Stimulated activated CD4-positive, alpha-beta T cell treated with anti-CD3 and anti-CD28 coated beads, Interleukin-4, amount 100 ng/mL, for 48 hours (primary cell): ENCODE data around the gene TRIM14.

Experiments
- DNase-seq, 2 donors: peaks; one replicate each; pipeline ENCODE4 v3.0.0-alpha.2; 2020; ENCODE audit warnings: low read depth in 2 of 2

The TRIM14 gene, protein sequence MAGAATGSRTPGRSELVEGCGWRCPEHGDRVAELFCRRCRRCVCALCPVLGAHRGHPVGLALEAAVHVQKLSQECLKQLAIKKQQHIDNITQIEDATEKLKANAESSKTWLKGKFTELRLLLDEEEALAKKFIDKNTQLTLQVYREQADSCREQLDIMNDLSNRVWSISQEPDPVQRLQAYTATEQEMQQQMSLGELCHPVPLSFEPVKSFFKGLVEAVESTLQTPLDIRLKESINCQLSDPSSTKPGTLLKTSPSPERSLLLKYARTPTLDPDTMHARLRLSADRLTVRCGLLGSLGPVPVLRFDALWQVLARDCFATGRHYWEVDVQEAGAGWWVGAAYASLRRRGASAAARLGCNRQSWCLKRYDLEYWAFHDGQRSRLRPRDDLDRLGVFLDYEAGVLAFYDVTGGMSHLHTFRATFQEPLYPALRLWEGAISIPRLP

DNA sequence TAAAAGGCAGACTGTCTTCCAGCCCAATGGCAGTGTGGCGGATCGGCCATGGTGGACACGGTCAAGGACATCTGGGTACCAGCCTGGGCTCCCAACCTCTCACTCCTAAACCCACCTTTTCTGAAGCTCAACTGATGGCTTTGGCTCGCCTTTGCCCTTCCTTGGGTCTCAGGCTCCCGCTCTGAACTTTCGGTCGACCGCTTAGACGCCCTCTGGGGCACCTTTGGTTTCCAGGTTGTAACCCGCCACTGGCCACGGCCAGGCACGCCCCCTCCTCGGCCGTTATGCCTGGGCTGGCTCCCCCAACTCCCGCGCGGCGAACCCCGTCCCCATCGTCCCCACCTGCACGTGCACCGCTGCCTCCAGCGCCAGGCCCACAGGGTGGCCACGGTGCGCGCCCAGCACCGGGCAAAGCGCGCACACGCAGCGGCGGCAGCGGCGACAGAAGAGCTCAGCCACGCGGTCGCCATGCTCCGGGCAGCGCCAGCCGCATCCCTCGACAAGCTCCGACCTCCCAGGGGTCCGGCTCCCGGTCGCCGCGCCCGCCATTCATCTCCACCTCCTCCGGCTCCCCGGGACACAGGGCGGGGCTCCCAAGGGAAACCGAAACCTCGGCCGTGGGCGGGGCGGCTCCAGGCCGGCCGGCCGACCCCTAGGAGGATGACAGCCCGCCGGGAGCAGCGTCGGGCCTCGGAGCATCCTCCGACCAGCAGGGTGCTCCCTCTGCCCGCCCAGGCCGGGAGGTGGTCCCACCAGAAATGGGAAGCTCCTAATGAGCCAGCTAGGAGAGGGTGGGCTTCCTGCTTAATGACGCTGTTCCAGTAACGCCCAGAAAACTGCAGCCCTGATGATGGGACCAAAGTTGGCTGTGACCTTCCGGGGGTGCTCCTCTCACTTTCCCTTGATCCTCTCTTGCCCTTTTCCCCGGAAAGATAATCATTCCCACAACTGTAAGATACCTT, at the start of gene TRIM14:
Gene TRIM14 (minus strand): TSS at position 583 of the 962 bp plus-strand sequence. CDS start 34 bp downstream, at position 549.
- DNase-seq, result peak; percentile 44 to 60

GRCh38 chr9:98168153-98168780, 49.2 kb upstream of the TRIM14 start:
- DNase-seq, result no peak

GRCh38 chr9:98164912-98165311, 45.9 kb upstream of the TRIM14 start:
- DNase-seq, result no peak

GRCh38 chr9:98162613-98163012, 43.6 kb upstream of the TRIM14 start:
- no peak for DNase-seq

- no peak for DNase-seq
Observed at GRCh38 chr9:98161851-98162250, 42.8 kb upstream of the TRIM14 start.

DNA sequence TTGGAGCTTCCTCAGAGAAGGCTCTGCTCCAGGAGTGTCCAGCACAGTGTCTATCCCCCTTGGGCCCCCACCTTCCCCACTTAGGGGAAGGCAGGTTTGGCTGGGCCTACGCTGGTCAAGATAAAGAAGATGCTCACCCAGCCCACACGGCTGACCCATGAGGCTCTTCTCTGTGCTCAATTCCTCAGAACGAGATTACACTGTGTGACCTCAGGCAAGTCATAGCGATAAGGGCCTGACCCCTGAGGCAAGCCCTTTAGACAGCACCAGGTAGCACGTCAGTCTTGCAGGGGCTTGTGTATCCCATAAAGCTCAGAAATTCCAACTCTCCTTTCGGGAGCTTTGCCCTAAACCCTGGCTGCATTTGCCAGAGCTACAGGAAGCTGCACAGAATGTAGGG, 40.8 kb upstream of the TRIM14 start:
- no peak for DNase-seq

DNA sequence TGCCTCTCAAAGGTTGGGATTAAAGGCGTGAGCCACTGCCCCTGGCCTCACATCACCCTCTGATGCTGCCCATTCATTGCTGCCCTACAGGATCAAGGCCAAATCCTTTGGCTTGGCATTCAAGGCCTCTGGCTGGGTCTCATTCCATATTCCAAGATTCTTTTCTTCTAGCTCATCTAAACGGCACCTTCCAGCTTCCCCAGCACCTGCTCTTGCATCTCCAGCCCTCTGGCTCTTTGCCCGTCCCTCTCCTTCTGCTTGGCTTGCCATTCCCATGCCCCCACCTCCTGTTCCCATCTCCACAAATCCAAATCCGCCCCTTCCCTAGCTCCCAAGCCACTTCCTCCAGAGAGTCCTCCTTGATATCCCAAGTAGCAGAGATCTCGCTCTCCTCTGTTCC, 40.3 kb upstream of the TRIM14 start:
- DNase-seq, result no peak

GRCh38 chr9:98158071-98158831, 39.2 kb upstream of the TRIM14 start:
- no peak for DNase-seq

DNA sequence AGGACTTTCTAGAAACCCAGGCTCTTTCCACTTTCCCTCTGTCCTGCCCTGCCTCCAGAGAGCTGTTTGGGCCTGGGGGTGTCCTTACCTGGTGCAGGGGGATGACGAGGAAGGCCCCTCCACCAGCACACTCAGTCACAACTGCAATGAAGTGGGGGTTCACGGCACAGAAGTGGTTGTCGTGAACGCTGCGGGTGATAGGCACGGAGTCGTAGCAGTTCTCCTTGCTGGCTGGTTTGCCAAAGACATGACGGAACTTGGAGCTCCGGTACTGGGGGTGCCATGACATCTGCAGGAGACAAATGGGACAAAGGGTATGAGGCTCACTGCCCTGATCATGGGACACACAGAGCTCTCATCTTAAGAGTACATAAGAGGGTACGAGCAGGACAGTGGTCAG, 38.4 kb upstream of the TRIM14 start:
- DNase-seq, result no peak

- no peak for DNase-seq
Observed at GRCh38 chr9:98154678-98155077, 35.7 kb upstream of the TRIM14 start.

DNA sequence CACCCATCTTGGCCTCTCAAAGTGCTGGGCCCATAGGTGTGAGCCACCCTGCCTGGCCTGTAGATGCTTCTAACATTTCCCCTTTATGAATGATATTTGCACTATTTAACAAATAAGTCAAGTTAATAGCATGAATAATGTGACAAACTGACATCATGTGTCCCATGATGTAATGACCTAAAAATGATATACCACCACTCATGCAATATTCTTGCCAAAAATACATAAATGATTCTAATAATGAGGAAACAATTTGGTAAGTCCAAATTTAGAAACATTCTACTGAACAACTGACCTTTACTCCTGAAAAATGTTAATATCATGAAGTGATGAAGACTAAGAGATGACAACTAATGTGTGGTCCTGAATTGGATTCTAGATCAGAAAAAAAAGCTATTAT, 33.5 kb upstream of the TRIM14 start:
- no peak for DNase-seq

DNA sequence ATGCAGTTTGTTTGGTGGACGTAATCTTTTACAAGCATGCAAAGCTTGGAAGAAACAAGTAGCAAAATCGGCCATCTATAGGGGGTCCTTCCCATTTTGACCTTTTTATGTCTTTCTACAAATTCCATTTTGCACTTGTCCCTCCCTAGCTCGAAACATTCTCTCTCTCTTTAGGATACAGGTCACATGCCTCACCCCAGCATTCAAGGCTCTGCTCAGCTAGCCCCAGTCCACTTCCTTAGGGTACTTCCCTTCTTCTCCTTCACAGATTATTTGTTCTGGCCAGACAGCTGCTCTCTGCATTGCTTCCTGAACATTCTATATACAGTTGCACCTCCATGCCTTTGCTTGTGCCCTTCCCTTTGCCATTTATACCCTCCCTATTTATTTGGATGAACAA, 31.7 kb upstream of the TRIM14 start:
- DNase-seq, result no peak

- no peak for DNase-seq
Observed at GRCh38 chr9:98150164-98150563, 31.1 kb upstream of the TRIM14 start.

DNA sequence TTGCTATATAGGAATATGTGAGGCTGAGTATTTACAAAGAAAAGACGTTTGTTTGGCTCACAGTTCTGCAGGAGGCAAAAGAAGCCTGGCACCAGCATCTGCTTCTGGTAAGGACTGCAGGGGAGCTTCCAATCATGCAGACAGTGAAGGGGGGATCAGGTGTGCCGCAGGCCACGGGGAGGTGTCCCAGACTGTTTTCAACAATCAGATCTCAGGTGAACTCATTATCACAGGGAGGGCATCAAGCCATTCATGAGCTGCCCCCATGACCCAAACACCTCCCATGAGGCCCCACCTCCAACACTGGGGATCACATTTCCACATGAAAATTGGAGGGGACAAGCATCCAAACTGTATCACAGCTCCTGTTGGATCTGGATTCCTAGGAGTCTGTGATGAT, 30.4 kb upstream of the TRIM14 start:
- DNase-seq, result no peak

- no peak for DNase-seq
Observed at GRCh38 chr9:98148486-98148885, 29.5 kb upstream of the TRIM14 start.

GRCh38 chr9:98147582-98147981, 28.6 kb upstream of the TRIM14 start:
- DNase-seq, result no peak

- no peak for DNase-seq
Observed at GRCh38 chr9:98146101-98146991, 27.3 kb upstream of the TRIM14 start.

DNA sequence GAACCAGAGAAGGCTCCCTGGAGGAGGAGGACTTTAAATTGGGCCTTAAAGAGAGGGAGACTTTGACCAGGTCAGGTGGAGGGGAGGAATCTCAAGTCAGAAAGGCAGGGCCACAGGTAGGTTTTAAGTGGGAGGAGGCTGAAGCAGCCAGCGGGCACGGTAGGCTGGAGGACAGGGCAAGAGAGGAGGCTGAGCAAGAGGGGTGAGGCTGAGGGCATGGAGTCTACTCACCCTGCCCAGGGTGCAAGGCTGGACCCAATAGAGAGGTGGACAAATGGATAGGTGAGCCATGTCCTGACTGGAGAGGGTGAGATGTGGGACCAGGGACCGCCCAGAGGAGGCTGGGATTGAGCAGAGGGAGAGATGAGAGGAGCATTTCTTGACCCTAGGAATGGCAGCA, 25.6 kb upstream of the TRIM14 start:
- DNase-seq, result no peak

GRCh38 chr9:98144076-98144475, 25.1 kb upstream of the TRIM14 start:
- DNase-seq, result no peak

DNA sequence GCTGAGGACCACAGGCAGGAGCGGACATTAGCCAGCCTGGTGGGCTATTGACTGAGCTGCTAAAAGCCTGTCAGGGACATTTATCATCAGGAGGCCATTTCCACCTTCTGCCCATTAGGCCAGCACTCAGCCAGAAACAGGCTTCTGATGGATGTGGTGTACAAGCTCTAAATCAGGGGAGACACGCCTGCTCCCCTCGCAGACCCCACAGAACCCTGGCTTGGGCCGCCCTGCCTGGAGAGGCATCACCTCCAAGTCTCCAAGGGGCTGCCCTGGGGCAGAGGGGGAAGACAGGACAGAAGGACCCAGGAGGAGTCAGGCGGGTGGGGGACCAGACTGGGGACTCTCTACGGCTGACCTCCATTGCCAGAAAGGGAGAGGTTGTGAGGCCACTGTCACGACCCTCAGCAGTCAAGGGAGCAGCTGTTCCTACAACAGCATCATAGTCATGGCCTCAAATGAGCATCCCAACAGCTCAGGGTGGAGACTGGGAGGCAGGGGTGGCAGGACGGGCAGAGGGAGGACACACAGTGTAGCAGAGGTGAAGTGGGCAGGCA, 24.0 kb upstream of the TRIM14 start:
- DNase-seq, result no peak
